Heart right ventricle (tissue), 16 donors: ENCODE results near the gene RNF41. TPM values are rescaled to one million over a fixed set of nuclear protein-coding genes. Genes with fewer than 3 reads are reported as not detected.
A peak's percentile ranks its signal among the peaks of the same experiment; 100 is the strongest.

ENCODE experiments used
- ATAC-seq, 8 donors: fragments of 200-7000 bp; cut with Tn5 transposase; one replicate each; pipeline ENCODE4 v1.9.1; 2020; ENCODE audit warnings: mild to moderate bottlenecking in 8 of 8, moderate library complexity in 8 of 8, moderate number of reproducible peaks in 1 of 8
- DNase-seq, 2 donors: peaks; one replicate each; pipeline ENCODE4 v3.0.0-alpha.2; 2020
- H3K27ac ChIP-seq, 10 donors: fragments of 200-600 bp; sonication (generic) in 2 of 10; one replicate each; pipeline versions ENCODE4 v1.5.0 to v1.8.0; 2020 to 2022; ENCODE audit warnings: mild to moderate bottlenecking in 3 of 10
- H3K27me3 ChIP-seq, 7 donors: fragments of 200-600 bp; one replicate each; pipeline ENCODE4 v1.8.0; 2021 to 2022; ENCODE audit warnings: mild to moderate bottlenecking in 2 of 7
- H3K36me3 ChIP-seq, 9 donors: fragments of 200-600 bp; sonication (generic) in 1 of 9; one replicate each; pipeline versions ENCODE4 v1.5.0 to v1.8.0; 2020 to 2022; ENCODE audit warnings: mild to moderate bottlenecking in 2 of 9
- H3K4me1 ChIP-seq, 9 donors: fragments of 200-600 bp; sonication (generic) in 1 of 9; one replicate each; pipeline versions ENCODE4 v1.5.0 to v1.8.0; 2020 to 2022; ENCODE audit warnings: mild to moderate bottlenecking in 4 of 9
- H3K4me3 ChIP-seq, 10 donors: fragments of 200-600 bp; sonication (generic) in 2 of 10; one replicate each; pipeline versions ENCODE4 v1.5.0 to v1.8.0; 2020 to 2022; ENCODE audit warnings: mild to moderate bottlenecking in 7 of 10, moderate library complexity in 2 of 10
- H3K9me3 ChIP-seq, 11 donors: fragments of 200-600 bp in 10 of 11; sonication (generic) in 2 of 11; one replicate each; pipeline versions ENCODE4 v1.5.0 to v1.8.0; 2013 to 2022; ENCODE audit warnings: mild to moderate bottlenecking in 2 of 11, control low read depth in 1 of 11, moderate library complexity in 1 of 11
- WGBS, 2 donors: extraction: QIAGEN DNeasy Blood & Tissue Kit; methylation state at CpG; one replicate each; pipeline ENCODE4 v1.1.7; 2013; ENCODE audit warnings: inconsistent platforms in 1 of 2; 5-methylcytosine and 5-hydroxymethylcytosine counted together
- intact Hi-C, 10 donors: fragments of 100-400 bp; cut with DNase I; formaldehyde crosslinking; loops; one replicate each; pipeline versions ENCODE4 v1.11.1 to v1.14.2; 2022
- polyA plus RNA-seq, 2 donors: library from polyadenylated mRNA; stranded (reverse); fragments of 200-250 nt; gene quantifications; one replicate each; pipeline ENCODE4 v1.2.3, GENCODE V29; 2013
- total RNA-seq, 10 donors: library from RNA; stranded (reverse); fragmentation: NEBNext Ultra II Directional in 3 of 10; extraction: Animal tissue kit (Norgen Biotek cat#: 25700) in 3 of 10; gene quantifications; one replicate each; pipeline versions ENCODE4 v1.2.1 to v1.2.4, GENCODE V29; 2021 to 2023
- TF ChIP-seq, protein P1 (sequence below), 9 donors: fragments of 200-600 bp; sonication (generic) in 2 of 9; IDR thresholded peaks; one replicate each; pipeline versions ENCODE4 v1.5.0 to v1.8.0; 2021 to 2022; ENCODE audit warnings: antibody characterized with exemption in 9 of 9, mild to moderate bottlenecking in 5 of 9, moderate library complexity in 1 of 9
- donor health status: Arrhythmogenic right ventricular cardiomyopathy.
- donor health status: ischemic (EF 13 %, LVEDD 7.1; RV severe dilation, severe dysfunction).
- donor health status: healthy with polysubstance abuse.
- donor health status: DM: no; HTN: yes; CAD: no.
- donor health status: DM: no; HTN: no; CAD: no.
- donor health status: ischemic (EF 25% LVEDD 6.9; RV normal size, moderate dysfunction).
- donor health status: ischemic (EF 25% LVEDD 5.7; RV mildly dilated, moderate dysfunction).
- donor health status: healthy.
- donor health status: DM: yes; HTN: yes; CAD: no.
- donor health status: Ischemic cardiomyopathy.
- donor health status: ischemic (EF 35%, LVEDD 5.7; RV mildly dilated, moderate dysfunction).
- donor health status: nonischemic (EF 11% LVEDD 7.7; RV severe dilation, severe dysfunction).
- donor health status: DM: yes; HTN: yes; CAD: no.
- donor health status: PGD.
- donor health status: ischemic (EF 29% LVEDD 5.4; RV normal size, mild dysfunction).
- donor health status: nonischemic (EF 23%, LVEDD 6.1; RV moderate dilation, normal function).

The RNF41 gene
- total and polyA plus RNA-seq, 12 donors, result 7.0 to 66.3 (median 46.2) TPM

DNA sequence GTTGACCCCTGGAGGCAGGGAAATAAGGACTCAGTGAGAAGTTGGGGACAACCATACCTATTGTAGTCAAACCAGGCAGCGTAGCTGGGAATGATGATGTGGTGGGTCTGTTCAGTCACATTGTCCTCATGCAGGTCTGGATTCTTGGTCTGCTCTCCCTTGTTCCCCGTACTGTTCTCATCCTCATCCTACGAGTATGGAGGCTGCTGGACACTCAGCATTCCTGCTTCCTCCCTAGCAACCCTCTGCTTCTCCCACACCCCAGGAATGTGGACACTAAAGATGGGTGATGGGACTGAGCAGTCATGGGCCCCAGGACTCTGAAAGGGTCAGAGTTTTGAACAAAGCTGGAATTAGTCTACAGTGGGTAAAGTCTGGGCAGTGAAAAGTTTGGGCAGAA, 43.4 kb downstream of the RNF41 start:
- Histone ChIP-seq H3K9me3 (no peaks in the 10 kb centered on the region), H3K27ac (no peak overlapping the region), H3K36me3 (peaks cover 0 to 100% (median 93%) of the 10 kb centered on the region in 9 donors), H3K27me3 (no peaks in the 10 kb centered on the region), H3K4me3 (no peak overlapping the region), H3K4me1 (no peaks in the 10 kb centered on the region)
- TF ChIP-seq, protein P1, sequence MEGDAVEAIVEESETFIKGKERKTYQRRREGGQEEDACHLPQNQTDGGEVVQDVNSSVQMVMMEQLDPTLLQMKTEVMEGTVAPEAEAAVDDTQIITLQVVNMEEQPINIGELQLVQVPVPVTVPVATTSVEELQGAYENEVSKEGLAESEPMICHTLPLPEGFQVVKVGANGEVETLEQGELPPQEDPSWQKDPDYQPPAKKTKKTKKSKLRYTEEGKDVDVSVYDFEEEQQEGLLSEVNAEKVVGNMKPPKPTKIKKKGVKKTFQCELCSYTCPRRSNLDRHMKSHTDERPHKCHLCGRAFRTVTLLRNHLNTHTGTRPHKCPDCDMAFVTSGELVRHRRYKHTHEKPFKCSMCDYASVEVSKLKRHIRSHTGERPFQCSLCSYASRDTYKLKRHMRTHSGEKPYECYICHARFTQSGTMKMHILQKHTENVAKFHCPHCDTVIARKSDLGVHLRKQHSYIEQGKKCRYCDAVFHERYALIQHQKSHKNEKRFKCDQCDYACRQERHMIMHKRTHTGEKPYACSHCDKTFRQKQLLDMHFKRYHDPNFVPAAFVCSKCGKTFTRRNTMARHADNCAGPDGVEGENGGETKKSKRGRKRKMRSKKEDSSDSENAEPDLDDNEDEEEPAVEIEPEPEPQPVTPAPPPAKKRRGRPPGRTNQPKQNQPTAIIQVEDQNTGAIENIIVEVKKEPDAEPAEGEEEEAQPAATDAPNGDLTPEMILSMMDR (IDR thresholded peaks at IDR 0.05), result no peak
- 85 to 92% methylated on average over 3 of the region's 3 CpGs for WGBS, 2 donors
- intact Hi-C loops, result no loop called here
- no peak for DNase-seq
- peak in 1 of 8 donors; percentile 22 for ATAC-seq

DNA sequence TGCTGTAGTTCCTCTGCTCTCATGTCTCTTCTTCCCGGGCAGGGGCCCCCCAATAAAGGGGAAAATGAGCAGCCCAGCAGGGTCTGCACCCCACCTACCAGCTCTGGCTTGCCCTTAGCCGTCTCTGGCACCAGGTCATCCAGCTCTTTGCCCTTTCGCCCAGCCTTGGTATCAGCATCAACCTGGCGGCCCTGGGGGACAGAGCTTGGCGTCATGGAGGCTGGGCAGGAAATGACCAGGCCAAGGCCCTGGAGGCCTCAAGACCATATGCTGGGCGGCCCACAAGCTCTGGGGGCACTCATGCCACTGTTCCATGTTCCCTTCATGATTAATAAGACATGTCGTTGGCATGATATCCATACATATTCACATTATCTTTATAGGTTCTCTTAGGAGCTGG, 48.9 kb downstream of the RNF41 start:
- intact Hi-C loops, result no loop called here
- Histone ChIP-seq H3K4me3 (no peak overlapping the region), H3K36me3 (peaks cover 6 to 100% (median 91%) of the 10 kb centered on the region in 9 donors), H3K27me3 (no peaks in the 10 kb centered on the region), H3K4me1 (no peaks in the 10 kb centered on the region), H3K9me3 (no peaks in the 10 kb centered on the region), H3K27ac (no peak overlapping the region)
- no peak for ATAC-seq
- 88% methylated on average over 7 of the region's 7 CpGs for WGBS, 2 donors
- TF ChIP-seq, protein P1 (IDR thresholded peaks at IDR 0.05), result no peak
- no peak for DNase-seq

DNA sequence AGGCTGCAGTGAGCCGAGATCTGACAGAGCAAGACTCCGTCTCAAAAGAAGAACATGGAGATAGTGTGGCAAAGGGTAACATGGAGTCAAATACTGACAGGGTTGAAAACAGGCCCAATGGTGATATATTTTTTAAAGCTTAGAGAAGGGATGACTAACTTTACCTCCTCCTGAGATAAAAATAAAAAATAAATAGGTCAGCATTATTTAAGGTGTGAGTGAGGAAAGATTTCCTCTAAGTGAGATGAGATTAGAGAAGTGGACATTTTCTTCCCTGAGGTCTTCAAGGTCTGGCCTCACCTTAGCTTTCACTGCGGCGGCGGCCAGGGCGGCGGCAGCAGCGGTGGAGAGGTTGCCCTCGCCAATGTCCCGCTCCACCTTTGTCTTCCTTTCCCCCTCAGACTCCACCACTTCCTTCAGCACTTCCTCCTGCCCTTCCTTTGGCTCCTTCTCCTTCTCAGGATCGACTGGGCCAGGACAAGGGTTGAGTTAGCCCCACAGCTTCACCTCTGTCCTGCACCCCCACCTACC, 52.4 kb downstream of the RNF41 start:
- WGBS, 2 donors, result 84 to 87% methylated on average over 11 of the region's 11 CpGs
- intact Hi-C loops, result no loop called here
- no peak overlapping the region for H3K4me3 ChIP-seq
- no peak for ATAC-seq
- TF ChIP-seq, protein P1 (IDR thresholded peaks at IDR 0.05), result no peak
- H3K27me3 ChIP-seq, result no peaks in the 10 kb centered on the region
- no peak overlapping the region for H3K27ac ChIP-seq
- H3K4me1 ChIP-seq, result peaks cover 0 to 14% (median 0%) of the 10 kb centered on the region in 9 donors
- H3K36me3 ChIP-seq, result peaks cover 6 to 100% (median 87%) of the 10 kb centered on the region in 9 donors
- no peaks in the 10 kb centered on the region for H3K9me3 ChIP-seq
- DNase-seq, result no peak

DNA sequence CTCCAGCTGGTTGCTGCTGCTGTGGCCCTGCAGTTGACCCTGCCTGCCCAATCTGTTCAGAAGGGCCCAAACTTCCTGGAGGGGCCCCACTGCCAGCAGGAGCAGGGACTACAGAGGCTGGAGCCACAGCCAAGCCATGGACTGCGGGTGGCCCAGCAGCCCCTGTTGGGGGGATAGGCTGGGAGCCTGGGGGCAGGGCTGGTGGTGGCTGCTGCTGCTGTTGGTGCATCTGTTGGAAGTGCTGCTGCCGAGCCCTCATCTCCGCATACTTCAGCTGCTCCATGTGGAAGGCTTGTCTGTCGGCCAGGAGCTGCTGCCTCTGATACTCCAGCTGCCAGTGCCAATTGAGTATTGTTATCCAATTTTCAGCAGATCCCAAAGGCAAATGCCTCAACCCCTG, 56.4 kb downstream of the RNF41 start:
- intact Hi-C loops, result no loop called here
- no peak overlapping the region for H3K4me3 ChIP-seq
- ATAC-seq (peak in 5 of 8 donors; percentile 3 to 33 (median 10)), DNase-seq (no peak)
- H3K27me3 ChIP-seq, result no peaks in the 10 kb centered on the region
- WGBS, 2 donors, result 53 to 64% methylated on average over 4 of the region's 4 CpGs
- peaks cover 11 to 38% (median 18%) of the 10 kb centered on the region in 9 donors for H3K4me1 ChIP-seq
- H3K36me3 ChIP-seq, result peaks cover under 1 to 100% (median 89%) of the 10 kb centered on the region in 9 donors
- TF ChIP-seq, protein P1 (IDR thresholded peaks at IDR 0.05), result no peak
- peak overlapping the region in 3 of 10 donors; percentile 9 to 20 (median 9) for H3K27ac ChIP-seq
- H3K9me3 ChIP-seq, result no peaks in the 10 kb centered on the region
